B cell (primary cell): ENCODE data around the gene BCAR3. TPM values are rescaled to one million over a fixed set of nuclear protein-coding genes. Genes with fewer than 3 reads are reported as not detected.

Source experiments
- ATAC-seq: fragments of 200-7000 bp; cut with Tn5 transposase; one replicate; pipeline ENCODE4 v1.10.0; 2021; ENCODE audit warnings: low read depth, mild to moderate bottlenecking, moderate number of reproducible peaks, moderate library complexity
- CTCF ChIA-PET: fragments of 350-600 bp; sonication (Branson Sonifier 250); formaldehyde crosslinking; loops from one replicate; lab custom pipeline; 2021; ENCODE audit warnings: antibody characterized with exemption, inconsistent platforms; lab: Charles Lee
- POLR2A ChIA-PET: fragments of 350-600 bp; sonication (Branson Sonifier 250); formaldehyde crosslinking; loops from one replicate; lab custom pipeline; 2021; ENCODE audit warnings: antibody characterized with exemption; lab: Charles Lee
- DNase-seq: peaks from one replicate; pipeline ENCODE4 v3.0.0; 2013
- H2AFZ ChIP-seq: 2 replicates; pipeline ENCODE4 v1.6.1; 2012; ENCODE audit warnings: mild to moderate bottlenecking, low read depth, low read length; ENCODE audit not compliant: insufficient read depth, poor library complexity, severe bottlenecking
- H3K27ac ChIP-seq, 2 donors: 1 replicate in 1 of 2; 2 replicates in 1 of 2; pipeline ENCODE4 v1.5.1; 2012 to 2013; ENCODE audit warnings: low read length in 2 of 2, mild to moderate bottlenecking in 2 of 2, moderate library complexity in 1 of 2
- H3K27me3 ChIP-seq, 4 experiments: fragments of 200-600 bp in 1 of 4; sonication (generic) in 1 of 4; replicated peaks in 1 of 4; 1 replicate in 2 of 4; 2 replicates in 2 of 4; pipeline versions ENCODE4 v1.6.1 to v1.7.0; 2013 to 2016; ENCODE audit warnings: low read length in 3 of 4, mild to moderate bottlenecking in 2 of 4, mixed read lengths in 1 of 4, moderate library complexity in 1 of 4; ENCODE audit not compliant: insufficient read depth in 4 of 4, control insufficient read depth in 3 of 4; ENCODE audit errors: control extremely low read depth in 1 of 4
- H3K36me3 ChIP-seq, 2 experiments: replicated peaks in 1 of 2; 1 replicate in 1 of 2; 2 replicates in 1 of 2; pipeline versions ENCODE4 v1.6.1 to v1.7.1; 2013; ENCODE audit warnings: low read length in 1 of 2; ENCODE audit not compliant: insufficient read depth in 2 of 2, control insufficient read depth in 1 of 2; ENCODE audit errors: control extremely low read depth in 1 of 2, extremely low read depth in 1 of 2
- H3K4me1 ChIP-seq, 2 donors: fragments of 200-600 bp in 1 of 2; sonication (generic) in 1 of 2; 1 replicate in 1 of 2; 2 replicates in 1 of 2; pipeline versions ENCODE4 v1.5.1 to v1.6.1; 2013 to 2017; ENCODE audit warnings: low read length in 2 of 2; ENCODE audit not compliant: control insufficient read depth in 2 of 2, insufficient read depth in 2 of 2
- H3K4me2 ChIP-seq: replicated peaks from 2 replicates; pipeline ENCODE3; 2012; ENCODE audit warnings: mild to moderate bottlenecking, low read depth, low read length; ENCODE audit not compliant: poor library complexity, severe bottlenecking
- H3K4me3 ChIP-seq, 5 experiments: fragments of 200-600 bp in 1 of 5; sonication (generic) in 1 of 5; 1 replicate in 3 of 5; 2 replicates in 2 of 5; pipeline versions ENCODE4 v1.5.1 to v1.7.0; 2011 to 2016; ENCODE audit warnings: low read length in 4 of 5, mild to moderate bottlenecking in 4 of 5, low read depth in 2 of 5, control low read depth in 1 of 5, moderate library complexity in 1 of 5; ENCODE audit not compliant: insufficient read depth in 1 of 5; ENCODE audit errors: control extremely low read depth in 1 of 5, extremely low read depth in 1 of 5
- H3K79me2 ChIP-seq: fragments of 200-600 bp; sonication (generic); one replicate; pipeline ENCODE4 v1.6.0; 2016; ENCODE audit warnings: low read length; ENCODE audit not compliant: control insufficient read depth, insufficient read depth
- H3K9ac ChIP-seq: fragments of 200-600 bp; sonication (generic); 2 replicates; pipeline ENCODE4 v1.6.1; 2017; ENCODE audit warnings: mild to moderate bottlenecking, low read length, moderate library complexity
- H3K9me3 ChIP-seq, 3 donors: one replicate each; pipeline versions ENCODE4 v1.6.1 to v1.7.1; 2013; ENCODE audit warnings: low read length in 2 of 3; ENCODE audit not compliant: control insufficient read depth in 2 of 3, insufficient read depth in 1 of 3; ENCODE audit errors: control extremely low read depth in 1 of 3
- H4K20me1 ChIP-seq: 2 replicates; pipeline ENCODE4 v1.6.0; 2012; ENCODE audit warnings: mild to moderate bottlenecking, low read length; ENCODE audit not compliant: insufficient read depth, control insufficient read depth, poor library complexity, severe bottlenecking
- H3K27ac Mint-ChIP-seq: one replicate; pipeline ENCODE4 v1.8.0; 2021; ENCODE audit warnings: mixed read lengths
- H3K27me3 Mint-ChIP-seq: one replicate; pipeline ENCODE4 v1.8.0; 2021; ENCODE audit warnings: mixed read lengths
- H3K4me1 Mint-ChIP-seq: one replicate; pipeline ENCODE4 v1.8.0; 2021; ENCODE audit warnings: mixed read lengths
- H3K4me3 Mint-ChIP-seq: one replicate; pipeline ENCODE4 v1.8.0; 2021; ENCODE audit warnings: mixed read lengths
- H3K9me3 Mint-ChIP-seq: one replicate; pipeline ENCODE4 v1.8.0; 2022; ENCODE audit warnings: mixed read lengths; ENCODE audit not compliant: insufficient read depth
- EZH2 ChIP-seq: IDR thresholded peaks from 2 replicates; pipeline ENCODE4 v1.6.1; 2012; ENCODE audit warnings: borderline replicate concordance, low read depth, mild to moderate bottlenecking, moderate library complexity, low read length; ENCODE audit not compliant: insufficient read depth, poor library complexity, severe bottlenecking
- WGBS: methylation state at CpG from one replicate; pipeline ENCODE4 v1.1.5; 2013; ENCODE audit warnings: missing lambda C conversion rate; ENCODE audit not compliant: insufficient coverage; 5-methylcytosine and 5-hydroxymethylcytosine counted together
- intact Hi-C: fragments of 100-400 bp; cut with micrococcal nuclease; formaldehyde crosslinking; loops from one replicate; pipeline ENCODE4 v1.10.0; 2022
- polyA plus RNA-seq: library from polyadenylated mRNA; depleted of rRNA; stranded (reverse); fragments of >200 nt; gene quantifications from 2 replicates; pipeline ENCODE4 v1.2.3, GENCODE V29; 2012
- total RNA-seq, 2 donors: library from RNA; stranded (reverse); fragments of 120-200 nt in 1 of 2; gene quantifications; 1 replicate in 1 of 2; 2 replicates in 1 of 2; pipeline versions ENCODE4 v1.2.3 to v1.2.4, GENCODE V29; 2013 to 2022
- TF ChIP-seq, protein P1 (sequence below): fragments of 200-600 bp; IDR thresholded peaks from one replicate; pipeline ENCODE4 v1.8.0; 2022; ENCODE audit warnings: antibody characterized with exemption, mild to moderate bottlenecking

Gene BCAR3
- total and polyA plus RNA-seq, 2 donors (not counting 1 experiment from before 2014, with no cell fraction given), result 6.7 to 13.0 TPM

DNA sequence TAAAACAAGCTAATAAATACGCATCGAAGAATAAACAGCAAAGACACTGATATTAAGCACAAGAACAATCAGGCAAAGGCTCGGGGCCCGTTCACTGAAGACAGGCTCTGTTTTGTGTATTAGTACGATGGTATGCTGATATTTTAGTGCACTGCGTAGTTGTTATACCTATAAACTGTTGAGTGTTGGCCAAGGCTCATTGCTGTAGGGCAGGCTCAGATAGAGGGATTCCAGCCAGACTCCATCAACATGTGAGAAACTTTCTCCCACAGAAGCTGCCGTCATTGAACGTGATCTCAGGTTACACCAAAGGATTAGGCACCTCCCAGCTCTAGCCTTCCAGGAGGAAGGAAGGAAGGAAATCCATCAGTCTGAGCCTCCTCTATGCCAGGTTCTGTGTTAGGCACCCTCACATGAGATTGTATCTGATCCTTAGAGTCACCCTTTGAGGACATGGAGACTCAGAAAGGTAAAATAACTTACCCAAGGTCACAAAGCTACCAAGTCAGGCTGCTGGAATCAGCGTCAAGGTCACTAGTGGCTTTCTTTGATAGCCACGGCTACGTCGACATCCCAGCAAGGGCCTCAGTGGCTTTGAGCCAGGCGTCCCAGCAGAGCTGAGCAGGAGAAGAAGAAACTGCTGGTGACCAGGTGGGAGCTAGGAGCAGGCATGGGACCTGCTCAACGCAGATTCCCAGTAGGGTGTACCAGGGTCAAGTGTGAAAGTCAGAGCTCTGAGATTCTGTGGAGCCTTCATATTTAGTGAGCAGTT lies 14.8 kb downstream of the BCAR3 start:
- Mint-ChIP-seq H3K9me3 (no peaks in the 10 kb centered on the region), H3K4me3 (no peak overlapping the region), H3K4me1 (peaks cover 24% of the 10 kb centered on the region), H3K27me3 (no peaks in the 10 kb centered on the region), H3K27ac (no peak overlapping the region)
- Histone ChIP-seq H3K9ac (no peak overlapping the region), H3K36me3 (peaks cover 0 to 8% of the 10 kb centered on the region in 2 experiments), H3K27me3 (no peaks in the 10 kb centered on the region), H2AFZ (no peak overlapping the region), H3K27ac (no peak overlapping the region), H4K20me1 (no peaks in the 10 kb centered on the region), H3K4me2 (no peak overlapping the region), H3K4me1 (no peaks in the 10 kb centered on the region), H3K4me3 (no peak overlapping the region), H3K9me3 (no peaks in the 10 kb centered on the region), H3K79me2 (peaks cover 25% of the 10 kb centered on the region)
- intact Hi-C loops, result no loop called here
- ChIA-PET POLR2A (no interaction called here), CTCF (interaction anchor here (1.2 to 1.4 kb wide), 2 partner anchors 29 to 38 kb away, joined by 3 to 4 read pairs; no protein-coding TSS in a partner anchor)
- no peak for ATAC-seq
- no peak for TF ChIP-seq EZH2
- TF ChIP-seq, protein P1, sequence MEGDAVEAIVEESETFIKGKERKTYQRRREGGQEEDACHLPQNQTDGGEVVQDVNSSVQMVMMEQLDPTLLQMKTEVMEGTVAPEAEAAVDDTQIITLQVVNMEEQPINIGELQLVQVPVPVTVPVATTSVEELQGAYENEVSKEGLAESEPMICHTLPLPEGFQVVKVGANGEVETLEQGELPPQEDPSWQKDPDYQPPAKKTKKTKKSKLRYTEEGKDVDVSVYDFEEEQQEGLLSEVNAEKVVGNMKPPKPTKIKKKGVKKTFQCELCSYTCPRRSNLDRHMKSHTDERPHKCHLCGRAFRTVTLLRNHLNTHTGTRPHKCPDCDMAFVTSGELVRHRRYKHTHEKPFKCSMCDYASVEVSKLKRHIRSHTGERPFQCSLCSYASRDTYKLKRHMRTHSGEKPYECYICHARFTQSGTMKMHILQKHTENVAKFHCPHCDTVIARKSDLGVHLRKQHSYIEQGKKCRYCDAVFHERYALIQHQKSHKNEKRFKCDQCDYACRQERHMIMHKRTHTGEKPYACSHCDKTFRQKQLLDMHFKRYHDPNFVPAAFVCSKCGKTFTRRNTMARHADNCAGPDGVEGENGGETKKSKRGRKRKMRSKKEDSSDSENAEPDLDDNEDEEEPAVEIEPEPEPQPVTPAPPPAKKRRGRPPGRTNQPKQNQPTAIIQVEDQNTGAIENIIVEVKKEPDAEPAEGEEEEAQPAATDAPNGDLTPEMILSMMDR, result no peak
- over 99% methylated on average over 10 of the region's 14 CpGs for WGBS
- no peak for DNase-seq

DNA sequence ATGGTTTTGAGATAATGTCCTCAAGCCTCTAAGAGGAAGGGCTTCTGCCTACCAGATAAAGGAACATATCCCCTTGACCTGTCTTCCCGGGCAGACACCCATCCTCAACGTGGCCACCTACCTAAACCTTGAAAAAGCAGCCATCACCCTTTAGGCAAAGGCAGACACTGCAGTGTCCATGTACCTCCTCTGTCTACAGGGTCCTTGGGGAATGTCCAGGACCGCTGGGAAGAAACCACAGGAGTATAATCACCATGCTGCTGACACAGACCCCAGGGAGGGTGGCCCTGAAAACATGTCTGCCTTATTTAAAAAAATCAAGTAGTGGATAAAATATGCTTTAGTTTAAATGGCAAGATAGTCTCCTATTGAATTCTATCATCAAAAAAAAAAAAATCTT lies 16.6 kb downstream of the BCAR3 start:
- no peak overlapping the region for H3K27ac Mint-ChIP-seq
- POLR2A ChIA-PET, result no interaction called here
- no peak overlapping the region for H3K4me3 ChIP-seq
- no peak overlapping the region for H3K27ac ChIP-seq
- H3K4me1 ChIP-seq, result no peaks in the 10 kb centered on the region
- CTCF ChIA-PET, result no interaction called here
- H4K20me1 ChIP-seq, result no peaks in the 10 kb centered on the region
- intact Hi-C loops, result no loop called here
- H2AFZ ChIP-seq, result no peak overlapping the region
- peaks cover 28% of the 10 kb centered on the region for H3K79me2 ChIP-seq
- H3K9me3 Mint-ChIP-seq, result no peaks in the 10 kb centered on the region
- H3K9ac ChIP-seq, result no peak overlapping the region
- 79% methylated on average over 3 of the region's 3 CpGs for WGBS
- H3K36me3 ChIP-seq, result peaks cover 1 to 4% of the 10 kb centered on the region in 2 experiments
- H3K4me3 Mint-ChIP-seq, result no peak overlapping the region
- no peak for ATAC-seq
- no peaks in the 10 kb centered on the region for H3K27me3 Mint-ChIP-seq
- H3K4me2 ChIP-seq, result no peak overlapping the region
- TF ChIP-seq, protein P1, result no peak
- no peak for TF ChIP-seq EZH2
- peaks cover 25% of the 10 kb centered on the region for H3K4me1 Mint-ChIP-seq
- DNase-seq, result no peak
- H3K27me3 ChIP-seq, result no peaks in the 10 kb centered on the region
- H3K9me3 ChIP-seq, result no peaks in the 10 kb centered on the region
